WERI-Rb-1 (cell line): ENCODE measurements around the gene GMEB2.
"Not testable (repeated sequence)": the region's sequence is repeated elsewhere in the genome, so short reads cannot be mapped to it uniquely, and the experiment has no call there.

ENCODE experiments used
- DNase-seq: peaks from one replicate; pipeline ENCODE4 v3.0.0-alpha.2; 2020
- H3K27ac ChIP-seq: fragments of 250-450 bp; sonication (Bioruptor Pico); 2 replicates; pipeline ENCODE4 v1.5.1; 2020; ENCODE audit warnings: mild to moderate bottlenecking, moderate library complexity
- H3K27me3 ChIP-seq: fragments of 250-450 bp; sonication (Bioruptor Pico); 2 replicates; pipeline ENCODE4 v1.5.1; 2021; ENCODE audit warnings: mild to moderate bottlenecking, low read depth, moderate library complexity; ENCODE audit not compliant: insufficient read depth, severe bottlenecking
- H3K36me3 ChIP-seq: fragments of 250-450 bp; sonication (Bioruptor Pico); 2 replicates; pipeline ENCODE4 v1.5.1; 2020; ENCODE audit warnings: mild to moderate bottlenecking, moderate library complexity
- H3K4me3 ChIP-seq: 2 replicates; pipeline ENCODE4 v1.5.1; 2011; ENCODE audit warnings: low read depth, mild to moderate bottlenecking, control low read depth, low read length
- H3K9me3 ChIP-seq: fragments of 250-450 bp; sonication (Bioruptor Pico); 2 replicates; pipeline ENCODE4 v1.5.1; 2021; ENCODE audit warnings: mild to moderate bottlenecking, moderate library complexity; ENCODE audit not compliant: severe bottlenecking
- TF ChIP-seq, protein P1 (sequence below): IDR thresholded peaks from 2 replicates; pipeline ENCODE4 v1.5.1; 2011; ENCODE audit warnings: low read depth, mild to moderate bottlenecking, control low read depth, inconsistent platforms, low read length

Gene GMEB2

GRCh38 chr20:63617876-63618265, 9.0 kb downstream of the GMEB2 start:
- DNase-seq = no peak
- peaks cover 38% of the 10 kb centered on the region for H3K36me3 ChIP-seq
- no peak overlapping the region for H3K4me3 ChIP-seq
- H3K9me3 ChIP-seq = no peaks in the 10 kb centered on the region
- TF ChIP-seq, protein P1, sequence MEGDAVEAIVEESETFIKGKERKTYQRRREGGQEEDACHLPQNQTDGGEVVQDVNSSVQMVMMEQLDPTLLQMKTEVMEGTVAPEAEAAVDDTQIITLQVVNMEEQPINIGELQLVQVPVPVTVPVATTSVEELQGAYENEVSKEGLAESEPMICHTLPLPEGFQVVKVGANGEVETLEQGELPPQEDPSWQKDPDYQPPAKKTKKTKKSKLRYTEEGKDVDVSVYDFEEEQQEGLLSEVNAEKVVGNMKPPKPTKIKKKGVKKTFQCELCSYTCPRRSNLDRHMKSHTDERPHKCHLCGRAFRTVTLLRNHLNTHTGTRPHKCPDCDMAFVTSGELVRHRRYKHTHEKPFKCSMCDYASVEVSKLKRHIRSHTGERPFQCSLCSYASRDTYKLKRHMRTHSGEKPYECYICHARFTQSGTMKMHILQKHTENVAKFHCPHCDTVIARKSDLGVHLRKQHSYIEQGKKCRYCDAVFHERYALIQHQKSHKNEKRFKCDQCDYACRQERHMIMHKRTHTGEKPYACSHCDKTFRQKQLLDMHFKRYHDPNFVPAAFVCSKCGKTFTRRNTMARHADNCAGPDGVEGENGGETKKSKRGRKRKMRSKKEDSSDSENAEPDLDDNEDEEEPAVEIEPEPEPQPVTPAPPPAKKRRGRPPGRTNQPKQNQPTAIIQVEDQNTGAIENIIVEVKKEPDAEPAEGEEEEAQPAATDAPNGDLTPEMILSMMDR = no peak
- H3K27me3 ChIP-seq = no peaks in the 10 kb centered on the region
- no peak overlapping the region for H3K27ac ChIP-seq

GRCh38 chr20:63617092-63617875, 9.6 kb downstream of the GMEB2 start:
- Histone ChIP-seq H3K9me3 (no peaks in the 10 kb centered on the region), H3K27ac (no peak overlapping the region), H3K27me3 (no peaks in the 10 kb centered on the region), H3K4me3 (no peak overlapping the region), H3K36me3 (peaks cover 38% of the 10 kb centered on the region)
- no peak for DNase-seq
- TF ChIP-seq, protein P1 = no peak

DNA sequence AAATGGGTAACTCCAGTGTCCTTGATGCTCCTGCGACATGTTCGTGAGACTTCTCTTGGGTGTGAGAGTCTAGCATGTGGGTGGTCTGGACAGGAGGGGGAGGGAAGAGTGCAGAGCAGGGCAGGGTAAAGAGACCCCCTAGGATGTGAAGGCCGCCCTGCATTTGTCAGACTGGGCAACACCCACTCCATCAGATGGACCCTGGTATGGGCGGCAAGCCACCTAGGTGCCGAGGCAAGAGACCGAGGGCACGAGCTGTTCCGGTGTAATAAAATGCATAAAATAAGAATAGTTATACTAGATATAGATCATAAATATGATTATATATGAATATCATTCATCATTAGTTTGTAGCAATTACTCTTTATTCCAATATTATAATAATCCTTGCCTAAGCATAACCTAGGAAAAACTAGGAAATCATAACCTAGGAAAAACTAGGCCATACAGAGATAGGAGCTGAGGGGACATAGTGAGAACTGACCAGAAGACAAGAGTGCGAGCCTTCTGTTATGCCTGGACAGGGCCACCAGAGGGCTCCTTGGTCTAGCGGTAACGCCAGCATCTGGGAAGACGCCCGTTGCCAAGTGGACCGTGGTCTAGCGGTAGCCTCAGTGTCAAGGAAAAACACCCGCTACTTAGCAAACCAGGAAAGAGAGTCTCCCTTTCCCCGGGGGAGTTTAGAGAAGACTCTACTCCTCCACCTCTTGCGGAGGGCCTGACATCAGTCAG, 12.9 kb downstream of the GMEB2 start:
- not testable (repeated sequence) for H3K27me3 ChIP-seq, H3K9me3 ChIP-seq, H3K4me3 ChIP-seq, H3K27ac ChIP-seq
- TF ChIP-seq, protein P1 = peak; percentile 29; the same call in 1 of the 2 replicates
- DNase-seq = peak; percentile 35
- peaks cover 35% of the 10 kb centered on the region for H3K36me3 ChIP-seq

GRCh38 chr20:63612276-63612931, 14.5 kb downstream of the GMEB2 start:
- Histone ChIP-seq H3K4me3 (no peak overlapping the region), H3K27ac (no peak overlapping the region), H3K36me3 (peaks cover 21% of the 10 kb centered on the region), H3K27me3 (no peaks in the 10 kb centered on the region), H3K9me3 (no peaks in the 10 kb centered on the region)
- no peak for DNase-seq
- TF ChIP-seq, protein P1 = no peak

DNA sequence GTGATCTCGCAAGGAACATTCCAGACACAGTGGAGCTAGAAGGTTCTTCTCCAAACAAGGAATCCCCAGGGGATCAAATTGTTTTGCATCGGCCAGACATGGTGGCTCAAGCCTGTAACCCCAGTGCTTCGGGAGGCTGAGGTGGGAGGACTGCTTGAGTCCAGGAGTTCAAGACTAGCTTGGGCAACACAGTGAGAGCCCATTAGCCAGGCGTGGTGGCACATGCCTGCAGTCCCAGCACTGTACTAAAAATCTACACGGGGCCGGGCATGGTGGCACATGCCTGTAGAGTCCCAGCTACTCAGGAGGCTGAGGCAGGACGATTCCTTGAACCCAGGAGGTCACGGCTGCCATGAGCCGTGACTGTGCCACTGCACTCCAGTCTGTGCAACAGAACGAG, 15.3 kb downstream of the GMEB2 start:
- DNase-seq = no peak
- Histone ChIP-seq H3K36me3 (peaks cover 21% of the 10 kb centered on the region), H3K9me3 (no peaks in the 10 kb centered on the region), H3K27me3 (no peaks in the 10 kb centered on the region), H3K4me3 (no peak overlapping the region), H3K27ac (no peak overlapping the region)
- TF ChIP-seq, protein P1 = no peak
